Nephron (organoid): Measurements from ENCODE around the gene KCNQ1.

Experiments
- H3K27ac Mint-ChIP-seq, 3 experiments: 2 replicates each; pipeline ENCODE4 v1.8.0; 2020; ENCODE audit warnings: mixed read lengths in 3 of 3, mild to moderate bottlenecking in 2 of 3, moderate library complexity in 1 of 3
- H3K27me3 Mint-ChIP-seq: 2 replicates; pipeline ENCODE4 v1.8.0; 2021; ENCODE audit warnings: low read depth, mild to moderate bottlenecking, moderate library complexity, mixed read lengths
- H3K36me3 Mint-ChIP-seq: 2 replicates; pipeline ENCODE4 v1.8.0; 2020; ENCODE audit warnings: low read depth, mixed read lengths
- H3K4me1 Mint-ChIP-seq: 2 replicates; pipeline ENCODE4 v1.8.0; 2020; ENCODE audit warnings: mixed read lengths
- H3K4me3 Mint-ChIP-seq, 3 experiments: 2 replicates each; pipeline ENCODE4 v1.8.0; 2020; ENCODE audit warnings: mild to moderate bottlenecking in 3 of 3, mixed read lengths in 3 of 3, moderate library complexity in 2 of 3
- H3K9me3 Mint-ChIP-seq: 2 replicates; pipeline ENCODE4 v1.8.0; 2020; ENCODE audit warnings: mixed read lengths
- CTCF ChIP-seq, 3 experiments: fragments of 200-600 bp; sonication (generic); IDR thresholded peaks; one replicate each; pipeline ENCODE4 v1.5.0; 2021; ENCODE audit warnings: antibody characterized with exemption in 3 of 3; ENCODE audit not compliant: unreplicated experiment in 3 of 3

Gene KCNQ1

GRCh38 chr11:2869561-2870427 lies 425.0 kb downstream of the KCNQ1 start:
- Mint-ChIP-seq H3K36me3 (peaks cover 5% of the 10 kb centered on the region), H3K27ac (no peak overlapping the region), H3K4me1 (peaks cover 37% of the 10 kb centered on the region), H3K27me3 (peaks cover 59% of the 10 kb centered on the region), H3K9me3 (peaks cover 8% of the 10 kb centered on the region), H3K4me3 (no peak overlapping the region)
- no peak for TF ChIP-seq CTCF (IDR thresholded peaks at IDR 0.05; ENCODE audit: unreplicated experiment in 3 of 3)

- Mint-ChIP-seq H3K27ac (no peak overlapping the region), H3K36me3 (peaks cover 6% of the 10 kb centered on the region), H3K9me3 (peaks cover 12% of the 10 kb centered on the region), H3K27me3 (peaks cover 54% of the 10 kb centered on the region), H3K4me3 (peak overlapping the region in 1 of 3 experiments; percentile 43), H3K4me1 (peaks cover 33% of the 10 kb centered on the region)
- TF ChIP-seq CTCF (IDR thresholded peaks at IDR 0.05; ENCODE audit: unreplicated experiment in 3 of 3), result no peak
These were observed 425.7 kb downstream of the KCNQ1 start for GRCh38 chr11:2870460-2870859.

GRCh38 chr11:2870969-2871680 lies 426.3 kb downstream of the KCNQ1 start:
- peaks cover 33% of the 10 kb centered on the region for H3K4me1 Mint-ChIP-seq
- H3K27ac Mint-ChIP-seq, result peak overlapping the region; percentile 6 to 50 (median 20)
- peak overlapping the region; percentile 36 to 59 (median 52) for H3K4me3 Mint-ChIP-seq
- peaks cover 54% of the 10 kb centered on the region for H3K27me3 Mint-ChIP-seq
- peaks cover 18% of the 10 kb centered on the region for H3K9me3 Mint-ChIP-seq
- H3K36me3 Mint-ChIP-seq, result peaks cover 12% of the 10 kb centered on the region
- TF ChIP-seq CTCF (IDR thresholded peaks at IDR 0.05; ENCODE audit: unreplicated experiment in 3 of 3), result no peak

- H3K27me3 Mint-ChIP-seq, result peaks cover 27% of the 10 kb centered on the region
- no peak overlapping the region for H3K27ac Mint-ChIP-seq
- TF ChIP-seq CTCF (IDR thresholded peaks at IDR 0.05; ENCODE audit: unreplicated experiment in 3 of 3), result no peak
- H3K4me3 Mint-ChIP-seq, result no peak overlapping the region
- peaks cover 12% of the 10 kb centered on the region for H3K4me1 Mint-ChIP-seq
- H3K9me3 Mint-ChIP-seq, result peaks cover 18% of the 10 kb centered on the region
- H3K36me3 Mint-ChIP-seq, result peaks cover 29% of the 10 kb centered on the region
These were observed 430.2 kb downstream of the KCNQ1 start for GRCh38 chr11:2874963-2875362.

- TF ChIP-seq CTCF (IDR thresholded peaks at IDR 0.05; ENCODE audit: unreplicated experiment in 3 of 3), result no peak
- H3K4me1 Mint-ChIP-seq, result peaks cover 16% of the 10 kb centered on the region
These were observed 432.7 kb downstream of the KCNQ1 start for GRCh38 chr11:2877474-2877873.

More at GRCh38 chr11:2877474-2877873, 432.7 kb downstream of the KCNQ1 start:
- peaks cover 33% of the 10 kb centered on the region for H3K36me3 Mint-ChIP-seq
- H3K9me3 Mint-ChIP-seq, result peaks cover 18% of the 10 kb centered on the region
- peak overlapping the region in 1 of 3 experiments; percentile 66 for H3K27ac Mint-ChIP-seq
- no peak overlapping the region for H3K4me3 Mint-ChIP-seq
- H3K27me3 Mint-ChIP-seq, result peaks cover 8% of the 10 kb centered on the region
